HG02610 (cell line): ENCODE data around the gene KCND3.
A peak's percentile ranks its signal among the peaks of the same experiment; 100 is the strongest.
"Not testable (repeated sequence)": the region's sequence is repeated elsewhere in the genome, so short reads cannot be mapped to it uniquely, and the experiment has no call there.

Experiments used
- ATAC-seq: cut with Tn5 transposase; IDR thresholded peaks from one replicate; pipeline ENCODE4 v1.9.1; 2021; ENCODE audit warnings: mild to moderate bottlenecking, moderate library complexity; ENCODE audit not compliant: unreplicated experiment

The KCND3 gene

GRCh38 chr1:111747947-111748346 is 241.5 kb downstream of the KCND3 start:
- no peak for ATAC-seq

GRCh38 chr1:111747282-111747734 is 242.2 kb downstream of the KCND3 start:
- peak; percentile 48 for ATAC-seq

- no peak for ATAC-seq
These were observed 242.9 kb downstream of the KCND3 start for GRCh38 chr1:111746614-111746999.

GRCh38 chr1:111745675-111746613 is 243.5 kb downstream of the KCND3 start:
- no peak for ATAC-seq

- ATAC-seq = no peak
These were observed 245.8 kb downstream of the KCND3 start for GRCh38 chr1:111743679-111744101.

GRCh38 chr1:111742938-111743549 is 246.4 kb downstream of the KCND3 start:
- no peak for ATAC-seq

- ATAC-seq = not testable (repeated sequence)
These were observed 247.2 kb downstream of the KCND3 start for GRCh38 chr1:111742292-111742691.

- ATAC-seq = no peak
These were observed 249.3 kb downstream of the KCND3 start for GRCh38 chr1:111739925-111740765.

GRCh38 chr1:111739194-111739924 is 250.1 kb downstream of the KCND3 start, which contains the start of gene INKA2:
Gene INKA2 (minus strand): TSS chr1:111739395. CDS start chr1:111739242, 153 bp downstream.
- ATAC-seq = peak; percentile 85

- peak; percentile 45 for ATAC-seq
These were observed 250.9 kb downstream of the KCND3 start for GRCh38 chr1:111738436-111739193.

- ATAC-seq = no peak
These were observed 251.4 kb downstream of the KCND3 start for GRCh38 chr1:111738133-111738435.

- no peak for ATAC-seq
These were observed 252.0 kb downstream of the KCND3 start for GRCh38 chr1:111737216-111738132.

- no peak for ATAC-seq
These were observed 252.8 kb downstream of the KCND3 start for GRCh38 chr1:111736548-111737215.

- ATAC-seq = no peak
These were observed 253.5 kb downstream of the KCND3 start for GRCh38 chr1:111735858-111736544.

- no peak for ATAC-seq
These were observed 254.1 kb downstream of the KCND3 start for GRCh38 chr1:111735321-111735720.

- ATAC-seq = no peak
These were observed 254.6 kb downstream of the KCND3 start for GRCh38 chr1:111734856-111735255.

- no peak for ATAC-seq
These were observed 255.0 kb downstream of the KCND3 start for GRCh38 chr1:111734426-111734825.

- no peak for ATAC-seq
These were observed 255.5 kb downstream of the KCND3 start for GRCh38 chr1:111733992-111734341.
